CD4-positive, alpha-beta T cell treated with Interferon gamma for 1 hour (primary cell): ENCODE measurements around the gene ASMT.
"Not testable (repeated sequence)": the region's sequence is repeated elsewhere in the genome, so short reads cannot be mapped to it uniquely, and the experiment has no call there.

Experiments
- DNase-seq: peaks from one replicate; pipeline ENCODE4 v3.0.0-alpha.2; 2020

Gene ASMT

DNA sequence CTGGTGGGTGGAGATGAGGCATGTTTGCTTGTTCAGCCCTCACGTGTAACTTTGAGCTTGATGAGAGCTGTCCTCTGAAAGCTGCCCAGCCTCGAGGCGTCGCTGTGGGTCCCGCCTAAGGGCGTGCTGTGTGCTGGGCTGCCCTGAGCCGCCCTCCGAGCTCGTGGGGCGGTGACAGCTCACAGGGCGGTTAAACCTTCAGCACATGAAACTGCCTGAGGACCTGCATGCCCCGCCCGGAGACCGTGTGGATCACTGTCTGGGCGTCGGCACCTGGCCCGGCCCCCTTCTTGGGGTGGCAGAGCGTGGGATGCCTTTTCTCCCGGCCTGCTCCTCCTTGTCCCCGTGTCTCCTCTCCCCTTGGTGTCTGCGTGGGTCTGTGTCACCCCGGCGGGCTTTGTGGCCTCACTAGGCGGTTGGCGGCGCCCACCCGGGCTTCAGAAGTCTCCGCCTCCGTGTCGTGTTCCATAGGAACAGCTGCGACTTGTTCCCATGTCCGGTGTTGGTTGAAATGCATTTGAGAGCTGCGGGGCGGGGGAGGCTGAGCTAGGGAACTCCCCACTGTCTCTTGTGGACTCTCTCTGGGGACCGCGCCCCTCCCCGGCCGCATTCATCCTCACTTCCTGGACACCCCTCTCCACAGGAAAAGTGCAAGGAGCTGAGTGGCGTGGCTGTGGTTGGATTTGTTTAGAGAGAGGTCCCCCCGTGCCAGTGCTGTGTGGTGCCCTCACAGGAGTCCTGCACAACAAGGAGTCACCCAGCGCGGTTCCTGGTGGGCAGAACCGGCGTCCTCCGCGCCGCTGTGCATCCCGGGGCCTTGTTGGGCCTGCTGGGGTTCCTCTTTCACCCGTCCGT, 16.6 kb upstream of the ASMT start:
- no peak for DNase-seq

DNA sequence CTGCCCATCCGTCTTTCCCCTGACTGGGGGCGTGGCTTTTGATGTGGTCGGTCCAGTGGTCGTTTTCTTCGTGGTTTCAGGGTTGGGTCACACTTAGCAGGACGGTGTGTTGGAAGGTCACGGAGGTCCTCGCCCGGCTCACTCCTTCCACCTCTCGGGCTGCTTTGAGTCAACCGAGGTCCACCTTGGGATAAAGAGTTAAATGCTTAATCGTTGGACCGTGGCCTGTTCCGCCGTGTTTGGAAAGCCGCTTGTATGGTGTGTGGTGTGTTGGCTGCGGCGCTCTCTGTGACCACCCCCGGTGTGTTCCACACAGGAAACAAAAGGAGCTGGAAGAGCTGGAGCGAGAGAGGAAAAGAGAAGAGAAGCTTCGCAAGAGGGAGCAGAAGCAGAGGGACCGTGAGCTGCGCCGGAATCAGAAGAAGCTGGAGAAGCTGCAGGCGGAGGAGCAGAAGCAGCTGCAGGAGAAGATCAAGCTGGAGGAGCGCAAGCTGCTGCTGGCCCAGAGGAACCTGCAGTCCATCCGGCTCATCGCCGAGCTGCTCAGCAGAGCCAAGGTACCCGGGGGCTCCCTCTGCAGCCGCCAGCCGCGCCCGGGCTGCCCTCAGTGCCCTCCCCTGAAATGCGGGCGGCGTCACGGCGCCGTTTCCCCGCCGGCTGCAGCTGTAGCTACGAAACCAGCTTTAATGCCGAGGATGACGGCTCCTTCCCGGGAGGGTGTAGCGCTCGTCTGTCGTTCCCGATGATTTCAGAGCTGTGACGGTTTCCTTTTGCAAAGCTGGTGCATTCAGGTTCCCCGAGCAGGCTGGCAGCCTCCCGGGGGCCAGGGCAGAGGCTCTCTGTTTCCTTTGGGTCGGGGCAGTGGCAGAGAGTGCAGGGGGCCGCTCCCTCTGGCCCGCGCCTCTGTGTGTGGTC, 15.7 kb upstream of the ASMT start:
- DNase-seq = no peak

DNA sequence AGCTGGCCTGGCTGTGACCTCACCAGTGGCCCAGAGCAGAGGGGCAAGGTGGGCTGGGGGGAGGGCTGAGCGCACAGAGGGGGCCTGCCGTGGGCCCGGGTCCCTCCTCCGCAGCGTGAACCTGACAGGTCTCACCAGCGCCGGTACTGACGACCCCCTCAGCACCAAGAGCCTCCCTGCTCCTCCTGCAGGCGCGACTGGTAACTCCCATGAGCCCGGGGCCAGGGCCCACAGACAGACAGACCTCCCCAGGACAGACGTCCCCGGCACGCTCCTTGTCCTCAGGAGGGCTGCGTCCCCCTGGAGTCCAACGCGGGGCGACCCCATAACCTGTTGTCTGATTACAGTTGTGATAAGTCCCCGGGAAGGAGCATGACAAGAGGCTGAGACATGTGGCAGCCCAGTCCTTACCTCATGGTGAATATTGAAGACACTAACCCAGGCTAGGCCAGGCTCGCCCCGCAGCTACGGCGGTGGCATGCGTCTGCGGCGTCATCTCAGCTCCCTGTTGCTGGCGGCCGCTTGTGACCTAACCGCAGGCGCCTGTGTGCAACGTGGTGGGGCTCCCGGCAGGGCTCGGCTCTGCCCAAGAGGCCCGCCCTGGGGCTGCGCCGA, 15.0 kb upstream of the ASMT start:
- DNase-seq = no peak

DNA sequence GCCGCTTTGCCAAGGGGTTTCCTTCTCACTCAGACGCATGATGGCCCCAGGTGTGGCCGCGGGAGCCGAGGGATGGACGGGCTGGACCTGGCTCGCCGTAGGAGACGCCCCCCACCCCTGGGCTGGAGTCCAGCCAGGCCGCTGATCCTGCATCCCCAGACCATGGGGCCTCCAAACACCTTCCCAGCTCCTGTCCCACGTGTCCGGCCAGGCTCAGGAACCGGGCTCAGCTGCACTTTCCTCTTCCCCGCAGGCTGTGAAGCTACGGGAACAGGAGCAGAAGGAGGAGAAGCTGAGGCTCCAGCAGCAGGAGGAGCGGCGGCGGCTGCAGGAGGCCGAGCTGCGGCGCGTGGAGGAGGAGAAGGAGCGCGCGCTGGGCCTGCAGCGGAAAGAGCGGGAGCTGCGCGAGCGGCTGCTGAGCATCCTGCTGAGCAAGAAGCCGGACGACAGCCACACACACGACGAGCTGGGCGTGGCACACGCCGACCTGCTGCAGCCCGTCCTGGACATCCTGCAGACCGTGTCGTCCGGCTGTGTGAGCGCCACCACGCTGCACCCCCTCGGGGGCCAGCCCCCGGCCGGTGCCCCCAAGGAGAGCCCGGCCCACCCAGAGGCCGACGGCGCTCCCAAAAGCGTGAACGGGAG, 14.3 kb upstream of the ASMT start:
- no peak for DNase-seq

DNA sequence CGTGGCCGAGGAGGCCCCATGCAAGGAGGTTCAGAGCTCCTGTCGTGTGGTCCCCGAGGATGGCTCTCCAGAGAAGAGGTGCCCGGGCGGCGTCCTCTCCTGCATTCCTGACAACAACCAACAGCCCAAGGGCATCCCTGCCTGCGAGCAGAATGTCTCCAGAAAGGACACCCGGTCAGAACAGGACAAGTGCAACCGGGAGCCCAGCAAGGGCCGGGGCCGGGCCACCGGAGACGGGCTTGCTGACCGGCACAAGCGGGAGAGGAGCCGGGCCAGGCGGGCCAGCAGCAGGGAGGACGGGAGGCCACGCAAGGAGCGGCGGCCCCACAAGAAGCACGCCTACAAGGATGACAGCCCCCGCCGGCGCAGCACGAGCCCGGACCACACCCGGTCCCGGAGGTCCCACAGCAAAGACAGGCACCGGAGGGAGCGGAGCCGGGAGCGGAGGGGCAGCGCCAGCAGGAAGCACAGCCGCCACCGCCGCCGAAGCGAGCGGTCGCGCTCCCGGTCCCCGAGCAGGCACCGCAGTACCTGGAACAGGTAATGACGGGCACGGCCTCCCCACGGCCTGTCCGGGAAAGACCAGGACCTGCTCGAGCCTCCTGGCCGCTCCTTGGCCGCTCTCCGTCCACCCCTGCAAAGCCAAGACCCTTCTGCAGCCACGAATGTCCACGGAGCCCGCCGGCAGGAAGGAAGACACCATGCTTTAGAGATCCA, 13.7 kb upstream of the ASMT start:
- no peak for DNase-seq

DNA sequence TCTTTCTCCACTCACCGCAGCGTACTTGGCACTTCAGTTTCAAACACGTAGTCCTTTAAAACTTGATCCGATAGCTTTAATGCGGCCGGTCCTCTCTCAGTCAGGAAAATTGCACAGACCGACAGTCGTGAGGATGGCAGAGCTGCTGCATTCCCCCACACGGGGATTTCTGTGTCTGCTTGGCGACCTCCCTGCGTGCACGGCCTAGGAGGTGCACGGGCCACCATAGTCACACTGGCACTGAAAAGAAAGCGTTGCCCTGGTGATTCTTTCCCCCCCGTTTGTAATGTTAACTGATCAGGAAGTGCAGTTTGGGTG, 13.1 kb upstream of the ASMT start:
- DNase-seq = no peak

DNA sequence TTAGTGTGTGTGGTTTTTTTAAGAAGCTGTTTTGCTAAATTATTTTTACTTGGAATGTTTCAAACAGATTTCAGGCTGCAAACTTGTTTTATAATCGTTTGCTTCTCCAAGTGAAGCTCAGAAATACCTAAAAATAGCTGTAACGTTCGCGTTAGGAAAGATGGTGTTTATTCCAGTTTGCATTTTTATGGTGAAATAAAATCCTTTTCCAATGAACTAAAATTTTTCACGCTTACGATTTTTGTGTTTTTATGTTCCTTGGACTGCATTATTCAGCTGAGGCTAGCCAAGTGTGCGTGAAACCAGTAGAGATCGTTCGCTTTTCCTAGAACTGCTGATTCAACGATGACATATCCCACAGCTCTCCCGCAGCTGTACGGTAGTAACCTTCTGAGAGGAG, 12.6 kb upstream of the ASMT start:
- no peak for DNase-seq

DNA sequence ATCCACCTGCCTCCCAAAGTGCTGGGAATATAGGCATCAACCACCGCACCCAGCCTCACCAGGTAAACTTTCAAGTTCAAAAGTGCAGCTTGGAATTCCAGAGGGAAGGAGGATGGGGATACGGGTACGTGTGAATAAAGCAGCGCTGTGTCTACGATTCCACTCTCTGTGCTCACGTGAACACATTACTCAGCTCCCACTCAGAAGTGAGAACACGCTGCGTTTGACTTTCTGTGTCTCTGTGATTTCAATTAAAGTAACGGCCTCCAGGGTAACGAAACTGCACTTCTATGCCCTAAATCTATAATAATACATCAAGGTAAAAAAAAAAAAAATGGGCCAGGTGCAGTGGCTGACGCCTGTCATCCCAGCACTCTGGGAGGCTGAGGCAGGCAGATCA, 8.4 kb upstream of the ASMT start:
- DNase-seq = no peak

DNA sequence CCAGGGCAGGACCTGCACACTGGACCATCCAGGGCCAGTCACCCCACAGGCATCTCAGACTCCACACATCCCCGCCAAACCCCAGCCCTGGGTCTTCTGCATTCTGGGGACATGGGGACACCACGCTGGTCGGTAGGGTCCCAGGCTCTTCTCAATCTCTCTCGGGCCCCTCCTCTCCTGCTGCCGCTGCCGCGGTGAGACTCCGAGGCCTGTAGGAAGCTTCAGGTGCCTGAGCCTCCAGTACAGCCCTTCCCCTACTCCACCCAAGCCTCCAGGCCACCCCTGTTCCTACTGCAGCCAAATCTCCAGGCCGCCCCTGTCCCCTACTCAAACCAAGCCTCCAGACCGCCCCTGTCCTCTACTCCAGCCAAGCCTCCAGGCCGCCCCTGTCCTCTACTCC, 5.5 kb upstream of the ASMT start:
- no peak for DNase-seq

DNA sequence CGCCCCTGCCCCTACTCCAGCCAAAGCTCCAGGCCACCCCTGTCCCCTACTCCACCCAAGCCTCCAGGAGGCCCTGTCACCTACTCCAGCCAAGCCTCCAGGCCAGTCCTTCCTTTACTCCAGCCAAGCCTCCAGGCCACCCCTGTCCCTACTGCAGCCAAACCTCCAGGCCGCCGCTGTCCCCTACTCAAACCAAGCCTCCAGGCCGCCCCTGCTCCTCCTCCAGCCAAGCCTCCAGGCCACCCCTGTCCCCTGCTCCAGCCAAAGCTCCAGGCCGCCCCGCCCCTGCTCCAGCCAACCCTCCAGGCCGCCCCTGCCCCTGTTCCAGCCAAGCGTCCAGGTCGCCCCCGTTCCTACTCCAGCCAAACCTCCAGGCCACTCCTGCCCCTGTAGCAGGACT, 5.1 kb upstream of the ASMT start:
- DNase-seq = no peak

DNA sequence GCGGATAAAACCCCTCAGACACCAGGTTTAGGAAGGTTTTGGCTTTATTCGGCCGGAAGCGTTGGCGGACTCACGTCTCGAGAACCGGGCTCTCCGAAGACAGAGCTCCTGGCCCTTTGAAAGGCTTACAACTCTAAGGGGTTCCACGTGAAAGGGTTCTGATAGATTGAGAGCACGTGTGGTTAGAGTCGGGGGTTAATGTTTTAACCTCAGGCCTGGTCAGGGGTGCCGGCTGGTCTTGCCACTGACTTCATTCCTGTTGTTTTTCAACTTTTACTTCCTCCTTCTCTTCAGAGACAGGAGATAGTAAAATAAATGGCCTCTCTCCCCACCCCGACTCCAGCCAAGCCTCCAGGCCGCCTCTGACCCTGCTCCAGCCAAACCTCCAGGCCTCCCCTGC, 4.7 kb upstream of the ASMT start:
- no peak for DNase-seq

DNA sequence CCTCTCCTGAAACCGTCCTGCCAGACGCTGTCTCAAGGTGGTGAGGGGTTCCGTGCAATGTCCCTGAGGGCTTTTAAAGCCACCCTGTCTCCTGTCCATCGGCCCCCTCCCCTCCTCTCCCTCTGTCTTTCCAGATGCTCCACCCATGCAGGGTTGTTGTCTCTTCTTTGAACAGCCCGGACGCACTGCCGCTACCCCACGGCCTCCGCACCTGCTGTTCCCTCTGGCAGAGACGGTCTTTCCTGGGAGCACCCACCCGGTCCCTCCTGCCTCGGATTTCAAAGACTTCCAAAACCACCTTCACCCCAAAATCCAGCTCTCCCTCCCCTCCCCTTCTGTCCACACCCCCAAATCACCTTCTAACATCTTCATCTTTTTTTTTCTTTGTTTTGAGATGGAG, 4.1 kb upstream of the ASMT start:
- DNase-seq = no peak

DNA sequence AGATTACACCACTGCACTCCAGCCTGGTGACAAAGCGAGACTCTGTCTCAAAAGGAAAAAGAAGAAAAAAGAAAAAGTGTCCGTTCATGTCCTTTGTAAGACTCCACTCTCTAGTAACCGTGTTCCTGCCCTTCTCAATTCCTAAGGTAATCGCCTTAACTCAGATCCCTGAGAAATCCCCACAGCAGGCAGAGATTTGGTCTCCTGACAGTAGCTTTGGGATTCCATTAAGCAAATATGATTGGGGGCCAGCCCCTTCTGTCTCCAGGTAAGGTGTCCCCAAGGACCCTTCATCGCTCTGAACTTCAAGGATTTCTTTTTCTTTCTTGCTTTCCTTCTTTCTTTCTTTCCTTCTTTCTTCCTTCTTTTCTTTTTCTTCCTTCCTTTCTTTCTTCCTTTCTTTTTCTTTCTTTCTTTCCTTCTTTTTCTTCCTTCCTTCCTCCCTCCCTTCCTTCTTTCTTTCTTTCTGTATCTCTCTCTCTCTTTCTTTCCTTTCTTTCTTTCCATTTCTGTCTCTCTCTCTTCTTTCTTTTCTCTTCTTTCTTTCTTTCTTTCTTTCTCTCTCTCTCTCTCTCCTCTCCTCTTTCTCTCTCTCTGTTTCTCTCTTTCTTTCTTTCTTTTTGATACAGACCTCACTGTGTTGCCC, 2.1 kb upstream of the ASMT start:
- no peak for DNase-seq

DNA sequence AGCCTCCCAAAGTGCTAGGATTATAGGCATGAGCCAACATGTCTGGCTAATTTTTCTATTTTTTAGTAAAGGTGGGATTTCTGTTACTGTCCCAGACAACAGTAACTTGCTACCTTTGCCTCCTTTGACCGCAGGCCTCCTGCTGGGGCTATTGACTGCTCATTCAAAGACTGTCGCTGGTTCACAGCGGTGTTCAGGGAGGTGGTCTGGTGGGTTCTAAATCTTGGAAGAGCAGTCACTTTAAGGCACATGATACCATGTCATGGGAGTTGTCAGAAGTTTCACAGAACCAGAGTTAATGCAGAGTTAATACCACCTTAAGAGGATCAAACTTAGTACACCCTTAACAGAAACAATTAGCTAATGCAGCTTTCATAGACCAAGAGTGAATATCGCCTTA, 3.8 kb downstream of the ASMT start:
- no peak for DNase-seq

DNA sequence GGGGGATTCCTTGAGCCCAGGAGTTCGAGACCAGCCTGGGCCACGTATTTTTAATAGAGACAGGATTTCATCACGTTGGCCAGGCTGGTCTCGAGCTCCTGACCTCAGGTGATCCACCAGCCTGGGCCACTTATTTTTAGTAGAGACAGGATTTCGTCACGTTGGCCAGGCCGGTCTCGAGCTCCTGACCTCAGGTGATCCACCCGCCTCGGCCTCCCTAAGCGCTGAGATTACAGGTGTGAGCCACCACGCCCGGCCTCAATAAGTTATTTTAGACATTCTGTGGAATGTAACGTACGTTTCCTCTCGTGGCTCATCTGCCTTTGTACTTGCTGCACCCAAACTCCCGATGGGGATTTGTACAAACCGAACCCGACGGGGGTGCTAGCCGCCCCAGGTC, 8.8 kb downstream of the ASMT start:
- no peak for DNase-seq

DNA sequence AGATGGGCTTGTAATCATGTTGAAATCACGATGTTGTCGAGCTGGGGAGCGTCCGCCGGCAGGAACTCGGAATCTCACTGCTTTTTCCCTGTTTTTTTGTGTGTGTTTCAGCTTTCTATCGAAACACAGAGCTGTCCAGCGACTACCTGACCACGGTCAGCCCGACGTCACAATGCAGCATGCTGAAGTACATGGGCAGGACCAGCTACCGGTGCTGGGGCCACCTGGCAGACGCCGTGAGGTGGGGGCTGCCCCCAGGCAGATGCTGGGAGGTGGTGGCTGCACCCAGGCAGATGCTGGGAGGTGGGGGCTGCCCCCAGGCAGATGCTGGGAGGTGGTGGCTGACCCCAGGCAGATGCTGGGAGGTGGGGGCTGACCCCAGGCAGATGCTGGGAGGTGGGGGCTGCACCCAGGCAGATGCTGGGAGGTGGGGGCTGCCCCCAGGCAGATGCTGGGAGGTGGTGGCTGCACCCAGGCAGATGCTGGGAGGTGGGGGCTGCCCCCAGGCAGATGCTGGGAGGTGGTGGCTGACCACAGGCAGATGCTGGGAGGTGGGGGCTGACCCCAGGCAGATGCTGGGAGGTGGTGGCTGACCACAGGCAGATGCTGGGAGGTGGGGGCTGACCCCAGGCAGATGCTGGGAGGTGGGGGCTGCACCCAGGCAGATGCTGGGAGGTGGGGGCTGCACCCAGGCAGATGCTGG, 9.4 kb downstream of the ASMT start:
- DNase-seq = not testable (repeated sequence)

DNA sequence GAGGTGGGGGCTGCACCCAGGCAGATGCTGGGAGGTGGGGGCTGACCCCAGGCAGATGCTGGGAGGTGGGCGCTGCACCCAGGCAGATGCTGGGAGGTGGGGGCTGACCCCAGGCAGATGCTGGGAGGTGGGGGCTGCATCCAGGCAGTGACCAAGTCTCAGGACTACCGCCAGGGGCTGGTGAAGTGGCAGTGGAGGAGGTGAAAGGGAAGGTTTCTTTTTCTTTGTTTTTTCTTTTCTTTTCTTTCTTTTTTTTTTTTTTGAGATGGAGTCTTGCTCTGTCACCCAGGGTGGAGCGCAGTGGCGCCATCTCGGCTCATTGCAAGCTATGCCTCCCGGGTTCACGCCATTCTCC, 10.0 kb downstream of the ASMT start:
- not testable (repeated sequence) for DNase-seq

DNA sequence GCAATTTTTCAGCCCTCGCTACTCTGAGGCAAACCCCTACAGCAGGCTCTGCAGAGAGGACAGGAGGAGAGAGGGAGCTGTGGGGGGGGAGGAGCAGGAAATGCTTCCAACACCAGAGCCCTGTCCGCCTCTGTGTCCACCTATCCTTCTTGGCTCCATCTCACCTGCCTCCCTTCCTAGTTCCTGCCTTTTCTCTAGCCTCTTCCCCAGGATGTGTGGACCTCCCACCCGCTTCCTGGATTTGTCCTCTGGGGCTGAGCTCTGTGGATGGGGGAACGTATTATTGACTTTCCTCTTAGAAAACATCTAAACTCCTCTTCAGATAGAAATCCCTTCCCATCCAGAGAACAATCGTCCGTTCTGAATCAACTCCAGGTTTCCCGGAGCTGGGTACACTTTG, 14.4 kb downstream of the ASMT start:
- DNase-seq = no peak

DNA sequence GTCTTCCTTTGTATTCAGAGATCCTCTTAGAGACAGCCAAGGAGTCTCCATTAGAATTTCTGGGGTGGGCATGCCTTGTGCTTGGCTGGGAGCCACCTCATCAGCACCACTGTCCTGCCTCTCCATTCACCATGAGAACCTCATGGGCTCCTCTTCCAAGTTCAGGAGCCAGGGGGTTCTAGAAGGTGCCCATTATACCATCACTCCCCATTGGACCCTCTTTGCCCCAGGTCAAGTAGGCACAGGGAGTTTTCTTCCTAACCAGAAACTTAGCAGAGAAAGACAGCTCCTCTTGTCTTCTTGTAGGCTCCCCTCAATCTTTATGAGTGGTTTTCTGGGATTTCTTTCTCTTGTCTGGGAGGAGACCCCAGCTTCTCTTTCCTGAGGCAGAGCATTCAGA, 31.1 kb downstream of the ASMT start:
- DNase-seq = no peak

DNA sequence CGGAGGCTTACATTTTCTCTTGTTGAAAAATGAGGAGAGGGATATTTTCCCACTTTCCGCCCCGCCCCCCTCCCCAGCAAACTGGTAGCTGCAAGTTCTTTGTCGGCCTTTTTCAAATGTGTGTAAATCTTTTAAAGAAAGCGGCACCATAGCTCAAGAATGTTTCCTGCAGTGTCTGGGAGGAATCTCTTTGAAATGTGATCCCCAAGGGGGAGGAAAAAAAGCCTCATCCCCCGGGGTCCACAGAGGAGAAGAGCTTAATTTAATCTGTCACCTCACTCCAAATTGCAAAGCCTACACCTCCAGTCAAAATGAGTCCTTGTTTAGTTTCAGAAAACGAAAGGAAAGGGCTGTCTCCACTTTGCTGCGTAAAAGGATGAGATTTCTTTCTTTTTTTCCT, 34.8 kb downstream of the ASMT start:
- no peak for DNase-seq

DNA sequence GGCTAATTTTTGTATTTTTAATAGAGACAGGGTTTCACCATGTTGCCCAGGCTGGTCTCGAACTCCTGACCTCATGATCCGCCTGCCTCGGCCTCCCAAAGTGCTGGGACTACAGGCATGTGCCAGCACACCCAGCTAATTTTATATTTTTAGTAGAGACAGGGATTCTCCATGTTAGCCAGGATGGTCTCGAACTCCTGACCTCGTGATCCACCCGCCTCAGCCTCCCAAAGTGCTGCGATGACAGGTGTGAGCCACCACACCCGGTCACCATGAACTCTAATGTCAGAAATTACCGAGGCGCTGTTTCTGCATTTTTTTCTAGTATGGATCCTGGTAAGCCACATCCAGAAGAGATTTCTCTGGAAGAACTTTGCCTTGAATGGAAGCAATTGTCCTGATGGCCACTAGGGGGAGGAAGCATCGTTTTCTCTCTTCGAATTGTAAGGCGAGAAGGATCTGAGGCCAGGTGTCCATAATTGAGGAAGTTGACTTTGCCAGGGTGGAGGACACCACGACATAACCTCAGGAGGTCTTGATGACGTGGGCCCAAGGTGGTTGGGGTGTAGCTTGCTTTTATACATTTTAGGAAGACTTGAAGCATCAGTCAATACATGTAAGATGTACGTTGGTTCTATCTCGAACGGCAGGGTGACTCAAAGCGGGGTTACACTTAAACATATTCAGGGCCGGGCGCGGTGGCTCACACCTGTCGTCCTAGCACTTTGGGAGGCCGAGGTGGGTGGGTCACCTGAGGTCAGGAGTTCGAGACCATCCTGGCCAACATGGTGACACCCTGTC, 37.4 kb downstream of the ASMT start:
- DNase-seq = peak; percentile 58
